Endothelial cell (in vitro differentiated cells): ENCODE results near the gene RALBP1. TPM values are rescaled to one million over a fixed set of nuclear protein-coding genes. Genes with fewer than 3 reads are reported as not detected.
A peak's percentile ranks its signal among the peaks of the same experiment; 100 is the strongest.

ENCODE experiments used
- DNase-seq: peaks from one replicate; pipeline ENCODE4 v3.0.0; 2021; ENCODE audit warnings: low spot score
- H3K27ac Mint-ChIP-seq: one replicate; pipeline ENCODE4 v1.8.0; 2021; ENCODE audit warnings: mixed read lengths, inconsistent platforms; ENCODE audit not compliant: unreplicated experiment
- H3K27me3 Mint-ChIP-seq: one replicate; pipeline ENCODE4 v1.8.0; 2021; ENCODE audit warnings: mild to moderate bottlenecking, moderate library complexity, mixed read lengths, inconsistent platforms; ENCODE audit not compliant: unreplicated experiment
- H3K36me3 Mint-ChIP-seq: one replicate; pipeline ENCODE4 v1.8.0; 2021; ENCODE audit warnings: mild to moderate bottlenecking, low read depth, mixed read lengths, inconsistent platforms; ENCODE audit not compliant: unreplicated experiment
- H3K4me1 Mint-ChIP-seq: one replicate; pipeline ENCODE4 v1.8.0; 2021; ENCODE audit warnings: mild to moderate bottlenecking, mixed read lengths, inconsistent platforms; ENCODE audit not compliant: unreplicated experiment
- H3K4me3 Mint-ChIP-seq: one replicate; pipeline ENCODE4 v1.8.0; 2021; ENCODE audit warnings: mild to moderate bottlenecking, mixed read lengths, inconsistent platforms; ENCODE audit not compliant: unreplicated experiment
- H3K9me3 Mint-ChIP-seq: one replicate; pipeline ENCODE4 v1.8.0; 2021; ENCODE audit warnings: mixed read lengths, inconsistent platforms; ENCODE audit not compliant: unreplicated experiment
- CTCF ChIP-seq: fragments of 200-600 bp; sonication (generic); IDR thresholded peaks from one replicate; pipeline ENCODE4 v1.5.0; 2021; ENCODE audit warnings: antibody characterized with exemption; ENCODE audit not compliant: unreplicated experiment
- total RNA-seq: library from RNA; stranded (reverse); fragmentation: NEBNext Ultra II Directional; extraction: Animal tissue kit (Norgen Biotek cat#: 25700); gene quantifications from one replicate; pipeline ENCODE4 v1.2.1, GENCODE V29; 2021; ENCODE audit not compliant: unreplicated experiment

The RALBP1 gene
- total RNA-seq, 1 donor from 2014 or later = 56.8 TPM

- Mint-ChIP-seq H3K36me3 (peaks cover 76% of the 10 kb centered on the region), H3K9me3 (no peaks in the 10 kb centered on the region), H3K4me3 (no peak overlapping the region), H3K4me1 (no peaks in the 10 kb centered on the region), H3K27me3 (no peaks in the 10 kb centered on the region), H3K27ac (no peak overlapping the region)
- TF ChIP-seq CTCF = no peak
- no peak for DNase-seq
These were observed 76.9 kb downstream of the RALBP1 start for GRCh38 chr18:9552191-9552590.

GRCh38 chr18:9552616-9553015 lies 77.3 kb downstream of the RALBP1 start:
- Mint-ChIP-seq H3K9me3 (no peaks in the 10 kb centered on the region), H3K36me3 (peaks cover 74% of the 10 kb centered on the region), H3K4me3 (peak overlapping the region; percentile 26), H3K4me1 (no peaks in the 10 kb centered on the region), H3K27me3 (no peaks in the 10 kb centered on the region), H3K27ac (no peak overlapping the region)
- TF ChIP-seq CTCF = no peak
- no peak for DNase-seq

DNA sequence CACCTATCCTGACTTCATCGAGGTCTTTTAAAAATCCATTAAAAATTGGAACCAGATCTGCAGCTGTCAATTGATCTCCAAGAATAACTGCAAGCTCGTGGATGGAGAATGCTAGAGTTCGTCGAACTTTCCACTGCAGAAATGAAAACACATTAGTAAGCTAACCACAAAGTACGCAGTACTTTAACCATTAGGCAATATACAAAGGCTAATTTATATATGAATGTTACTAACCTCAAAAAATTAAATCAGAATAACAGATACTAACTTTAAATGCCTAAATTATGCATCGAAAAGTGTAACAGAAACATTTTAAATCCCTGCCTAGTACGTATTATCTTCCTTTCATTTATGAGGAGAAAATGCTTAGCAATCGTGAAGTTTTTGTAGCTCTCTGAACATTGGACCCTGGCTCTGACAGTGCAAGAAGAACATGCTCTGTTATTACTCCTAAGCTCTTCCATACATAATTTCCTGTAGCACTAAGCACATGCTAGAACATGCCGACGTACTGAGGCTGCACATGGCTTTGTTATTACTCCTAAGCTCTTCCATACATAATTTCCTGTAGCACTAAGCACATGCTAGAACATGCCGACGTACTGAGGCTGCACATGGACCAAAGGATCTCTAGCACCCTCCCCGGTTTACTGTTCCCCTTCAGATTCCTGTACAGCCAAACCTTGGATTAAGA lies 82.1 kb downstream of the RALBP1 start:
- H3K4me3 Mint-ChIP-seq = no peak overlapping the region
- H3K36me3 Mint-ChIP-seq = peaks cover 68% of the 10 kb centered on the region
- H3K27ac Mint-ChIP-seq = no peak overlapping the region

GRCh38 chr18:9558387-9559064 lies 83.2 kb downstream of the RALBP1 start:
- Mint-ChIP-seq H3K36me3 (peaks cover 69% of the 10 kb centered on the region), H3K27ac (no peak overlapping the region), H3K4me3 (peak overlapping the region; percentile 37), H3K4me1 (no peaks in the 10 kb centered on the region), H3K9me3 (no peaks in the 10 kb centered on the region), H3K27me3 (peaks cover 2% of the 10 kb centered on the region)
- no peak for TF ChIP-seq CTCF
- DNase-seq = no peak

More for the DNA sequence above, 82.1 kb downstream of the RALBP1 start:
- no peak for DNase-seq
- no peaks in the 10 kb centered on the region for H3K4me1 Mint-ChIP-seq
- no peaks in the 10 kb centered on the region for H3K9me3 Mint-ChIP-seq
- TF ChIP-seq CTCF = no peak
- H3K27me3 Mint-ChIP-seq = peaks cover 2% of the 10 kb centered on the region

DNA sequence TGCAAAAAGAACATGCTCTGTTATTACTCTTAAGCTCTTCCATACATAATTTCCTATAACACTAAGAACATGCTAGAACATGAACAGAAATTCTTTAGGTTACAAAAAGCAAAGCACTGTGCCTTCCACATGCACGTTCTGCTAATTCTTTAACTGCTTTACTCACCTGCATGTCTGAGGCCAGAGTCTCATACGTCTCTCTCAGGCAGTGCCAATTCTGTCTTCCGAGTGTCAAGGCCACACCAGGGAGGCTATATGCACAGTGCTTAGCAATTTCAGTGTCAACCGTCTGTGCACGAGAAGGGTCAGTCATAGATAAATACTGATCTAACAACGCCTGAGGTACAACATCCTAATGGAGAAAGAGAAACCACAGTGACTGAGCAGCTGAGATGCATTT lies 83.9 kb downstream of the RALBP1 start:
- H3K4me1 Mint-ChIP-seq = no peaks in the 10 kb centered on the region
- H3K36me3 Mint-ChIP-seq = peaks cover 66% of the 10 kb centered on the region
- no peak for TF ChIP-seq CTCF
- no peak overlapping the region for H3K27ac Mint-ChIP-seq
- no peaks in the 10 kb centered on the region for H3K9me3 Mint-ChIP-seq
- peaks cover 2% of the 10 kb centered on the region for H3K27me3 Mint-ChIP-seq
- DNase-seq = no peak
- H3K4me3 Mint-ChIP-seq = no peak overlapping the region
